CD4-positive, alpha-beta T cell treated with Interleukin-6 at 100 ng/mL for 8 hours (primary cell): Measurements from ENCODE around the gene ALOX15.
"Not testable (repeated sequence)": the region's sequence is repeated elsewhere in the genome, so short reads cannot be mapped to it uniquely, and the experiment has no call there.

Source experiments
- DNase-seq: peaks from one replicate; pipeline ENCODE4 v3.0.0-alpha.2; 2020; ENCODE audit warnings: mixed read lengths, low spot score

Gene ALOX15

GRCh38 chr17:4617590-4618351 is 23.7 kb downstream of the ALOX15 start:
- DNase-seq, result no peak

GRCh38 chr17:4617090-4617489 is 24.4 kb downstream of the ALOX15 start:
- DNase-seq, result no peak

GRCh38 chr17:4616476-4616875 is 25.0 kb downstream of the ALOX15 start:
- no peak for DNase-seq

GRCh38 chr17:4610656-4611055 is 30.8 kb downstream of the ALOX15 start:
- DNase-seq, result no peak

- DNase-seq, result no peak
Measured at GRCh38 chr17:4610162-4610561, 31.3 kb downstream of the ALOX15 start.

GRCh38 chr17:4609761-4610160 is 31.7 kb downstream of the ALOX15 start:
- no peak for DNase-seq

- DNase-seq, result no peak
Measured at GRCh38 chr17:4607773-4608187, 33.7 kb downstream of the ALOX15 start.

- no peak for DNase-seq
Measured at GRCh38 chr17:4607261-4607741, 34.2 kb downstream of the ALOX15 start.

- no peak for DNase-seq
Measured at GRCh38 chr17:4605826-4606225, 35.7 kb downstream of the ALOX15 start.

GRCh38 chr17:4604736-4605135 is 36.7 kb downstream of the ALOX15 start:
- not testable (repeated sequence) for DNase-seq

- no peak for DNase-seq
Measured at GRCh38 chr17:4604111-4604644, 37.3 kb downstream of the ALOX15 start.

- no peak for DNase-seq
Measured at GRCh38 chr17:4602041-4602440, 39.4 kb downstream of the ALOX15 start.

GRCh38 chr17:4601326-4601725 is 40.2 kb downstream of the ALOX15 start:
- no peak for DNase-seq

- DNase-seq, result no peak
Measured at GRCh38 chr17:4600563-4600962, 40.9 kb downstream of the ALOX15 start.

GRCh38 chr17:4599505-4600281 is 41.8 kb downstream of the ALOX15 start:
- DNase-seq, result no peak

- no peak for DNase-seq
Measured at GRCh38 chr17:4598776-4599504, 42.5 kb downstream of the ALOX15 start.

GRCh38 chr17:4597975-4598374 is 43.5 kb downstream of the ALOX15 start:
- DNase-seq, result no peak

GRCh38 chr17:4596636-4597380 is 44.7 kb downstream of the ALOX15 start:
- no peak for DNase-seq

- DNase-seq, result not testable (repeated sequence)
Measured at GRCh38 chr17:4595685-4596342, 45.7 kb downstream of the ALOX15 start.

- peak; percentile 21 for DNase-seq
Measured at GRCh38 chr17:4594931-4595684, 46.4 kb downstream of the ALOX15 start.
